GM12875 (cell line): ENCODE measurements around the gene SERPINA5.
"Not testable (repeated sequence)": the region's sequence is repeated elsewhere in the genome, so short reads cannot be mapped to it uniquely, and the experiment has no call there.

ENCODE experiments used
- H3K4me3 ChIP-seq: one replicate; pipeline ENCODE4 v1.5.1; 2011; ENCODE audit warnings: low read depth, low read length, control low read depth
- CTCF ChIP-seq: IDR thresholded peaks from 2 replicates; pipeline ENCODE4 v1.5.1; 2011; ENCODE audit warnings: low read depth, mild to moderate bottlenecking, control low read depth, inconsistent platforms, low read length, moderate library complexity, borderline replicate concordance; ENCODE audit not compliant: insufficient read depth

SERPINA5 gene

GRCh38 chr14:94600148-94600545, 18.9 kb downstream of the SERPINA5 start:
- H3K4me3 ChIP-seq = no peak overlapping the region
- no peak for TF ChIP-seq CTCF

DNA sequence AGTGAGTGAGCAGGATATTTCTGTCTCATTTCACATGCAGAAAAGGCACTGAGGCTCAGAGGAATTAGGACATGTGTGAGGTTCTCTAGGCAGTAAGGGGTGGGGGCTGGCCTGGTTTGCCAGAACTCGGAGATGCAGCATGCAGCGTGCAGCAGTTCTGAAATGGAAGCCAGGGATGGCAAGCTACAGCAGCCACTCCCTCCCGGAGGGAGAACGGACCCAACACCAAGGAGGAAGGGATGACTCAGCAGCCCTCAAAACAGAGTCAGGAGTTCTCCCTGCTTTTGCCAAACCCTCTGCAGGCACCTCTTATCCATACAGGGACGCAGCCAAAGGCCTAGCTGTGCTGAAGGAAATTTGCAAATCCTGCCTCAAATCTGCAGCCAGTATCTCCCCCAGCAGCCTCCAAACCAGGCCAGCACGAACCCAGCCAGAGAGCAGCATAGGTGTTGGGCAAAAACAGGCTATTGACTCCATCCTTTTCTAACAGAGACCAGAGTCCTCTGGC, 20.7 kb downstream of the SERPINA5 start:
- TF ChIP-seq CTCF = no peak
- no peak overlapping the region for H3K4me3 ChIP-seq

GRCh38 chr14:94602722-94603121, 21.5 kb downstream of the SERPINA5 start:
- H3K4me3 ChIP-seq = no peak overlapping the region
- no peak for TF ChIP-seq CTCF

DNA sequence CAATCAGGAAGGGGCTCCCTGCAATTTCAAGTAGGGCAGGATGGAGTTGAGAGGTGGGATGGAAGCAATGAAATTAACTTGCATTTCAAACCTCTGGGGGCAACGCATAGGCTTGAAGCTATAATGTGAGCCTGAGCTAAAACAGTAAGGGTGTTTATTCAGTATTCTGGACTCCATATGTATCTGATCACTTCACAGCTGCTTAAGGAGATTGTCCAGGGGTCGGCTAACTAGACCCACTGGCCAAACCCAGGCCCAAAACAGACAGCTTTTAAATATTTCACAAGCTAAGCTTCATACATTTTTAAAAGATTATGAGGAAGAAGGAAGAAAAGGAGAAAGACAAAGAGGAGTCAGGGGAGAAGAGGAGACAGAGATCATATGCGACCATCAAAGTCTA, 24.1 kb downstream of the SERPINA5 start:
- H3K4me3 ChIP-seq = no peak overlapping the region
- TF ChIP-seq CTCF = no peak

GRCh38 chr14:94608966-94609365, 27.7 kb downstream of the SERPINA5 start:
- H3K4me3 ChIP-seq = not testable (repeated sequence)

- no peak for TF ChIP-seq CTCF
These were observed 30.0 kb downstream of the SERPINA5 start for GRCh38 chr14:94611179-94611578.

DNA sequence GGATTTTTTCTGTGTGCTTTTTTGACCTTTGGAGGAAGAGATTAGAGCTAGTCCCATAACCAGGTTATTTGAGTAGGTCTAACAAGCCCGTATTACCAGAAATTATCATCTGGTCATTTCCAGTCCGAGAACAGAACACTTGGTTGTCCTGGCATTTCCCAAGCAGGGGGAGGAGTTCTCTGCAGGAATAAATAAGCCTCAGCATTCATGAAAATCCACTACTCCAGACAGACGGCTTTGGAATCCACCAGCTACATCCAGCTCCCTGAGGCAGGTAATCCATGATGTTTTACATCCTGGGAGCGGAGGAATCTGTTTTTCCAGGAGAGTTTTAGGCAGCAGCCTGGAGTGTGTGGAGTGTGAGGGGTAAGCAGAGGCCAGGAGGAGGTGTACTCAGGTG, 30.9 kb downstream of the SERPINA5 start, which contains the start of gene SERPINA3:
Gene SERPINA3 (plus strand): TSS at position 218 of the 400 bp plus-strand sequence. CDS start 2,051 bp downstream, outside the sequence.
- H3K4me3 ChIP-seq = no peak within 1 kb of the TSS
- TF ChIP-seq CTCF = no peak

More at GRCh38 chr14:94611179-94611578, 30.0 kb downstream of the SERPINA5 start:
- H3K4me3 ChIP-seq = no peak overlapping the region
